GM18867 (cell line): ENCODE data around the gene MPHOSPH8.
"Not testable (repeated sequence)": the region's sequence is repeated elsewhere in the genome, so short reads cannot be mapped to it uniquely, and the experiment has no call there.

Experiments
- ATAC-seq: cut with Tn5 transposase; IDR thresholded peaks from one replicate; pipeline ENCODE4 v1.9.1; 2021; ENCODE audit warnings: mild to moderate bottlenecking, moderate library complexity; ENCODE audit not compliant: unreplicated experiment

The MPHOSPH8 gene

GRCh38 chr13:19622193-19622592, 11.3 kb upstream of the MPHOSPH8 start:
- no peak for ATAC-seq

GRCh38 chr13:19624265-19624664, 9.2 kb upstream of the MPHOSPH8 start:
- ATAC-seq: no peak

- no peak for ATAC-seq
Observed at GRCh38 chr13:19632915-19633478, 462 bp upstream of the MPHOSPH8 start.

- ATAC-seq: no peak
Observed at GRCh38 chr13:19634256-19634740, 839 bp downstream of the MPHOSPH8 start.

GRCh38 chr13:19635926-19636325, 2.5 kb downstream of the MPHOSPH8 start:
- ATAC-seq: not testable (repeated sequence)

- no peak for ATAC-seq
Observed at GRCh38 chr13:19643652-19644051, 10.2 kb downstream of the MPHOSPH8 start.

- no peak for ATAC-seq
Observed at GRCh38 chr13:19645000-19645399, 11.5 kb downstream of the MPHOSPH8 start.

- no peak for ATAC-seq
Observed at GRCh38 chr13:19646063-19646462, 12.6 kb downstream of the MPHOSPH8 start.

- ATAC-seq: no peak
Observed at GRCh38 chr13:19650742-19651141, 17.3 kb downstream of the MPHOSPH8 start.

- ATAC-seq: no peak
Observed at GRCh38 chr13:19657872-19658591, 24.6 kb downstream of the MPHOSPH8 start.

GRCh38 chr13:19658831-19659230, 25.4 kb downstream of the MPHOSPH8 start:
- ATAC-seq: no peak

GRCh38 chr13:19661126-19661525, 27.7 kb downstream of the MPHOSPH8 start:
- no peak for ATAC-seq

GRCh38 chr13:19661561-19661960, 28.1 kb downstream of the MPHOSPH8 start:
- ATAC-seq: no peak

- no peak for ATAC-seq
Observed at GRCh38 chr13:19663416-19663979, 30.0 kb downstream of the MPHOSPH8 start.

GRCh38 chr13:19664481-19665230, 31.2 kb downstream of the MPHOSPH8 start:
- no peak for ATAC-seq

GRCh38 chr13:19665427-19665859, 32.0 kb downstream of the MPHOSPH8 start:
- ATAC-seq: no peak

GRCh38 chr13:19668778-19669177, 35.3 kb downstream of the MPHOSPH8 start:
- no peak for ATAC-seq

GRCh38 chr13:19670147-19670546, 36.7 kb downstream of the MPHOSPH8 start:
- ATAC-seq: no peak

GRCh38 chr13:19672990-19673389, 39.5 kb downstream of the MPHOSPH8 start:
- ATAC-seq: no peak

GRCh38 chr13:19673473-19674430, 40.3 kb downstream of the MPHOSPH8 start:
- ATAC-seq: no peak
